NCI-H524 treated with DMSO at 0.1 percent for 48 hours (cell line): ENCODE measurements around the gene PDLIM5.
"Not testable (repeated sequence)": the region's sequence is repeated elsewhere in the genome, so short reads cannot be mapped to it uniquely, and the experiment has no call there.

ENCODE experiments used
- DNase-seq: peaks from one replicate; lab custom pipeline; 2025; lab: John Stamatoyannopoulos, UW

Gene PDLIM5

GRCh38 chr4:94495408-94495807 is 43.7 kb downstream of the PDLIM5 start:
- DNase-seq = no peak

- no peak for DNase-seq
These were observed 45.9 kb downstream of the PDLIM5 start for GRCh38 chr4:94497690-94498089.

GRCh38 chr4:94498502-94498901 is 46.8 kb downstream of the PDLIM5 start:
- no peak for DNase-seq

- DNase-seq = no peak
These were observed 48.9 kb downstream of the PDLIM5 start for GRCh38 chr4:94500685-94501084.

- no peak for DNase-seq
These were observed 52.8 kb downstream of the PDLIM5 start for GRCh38 chr4:94504545-94504944.

GRCh38 chr4:94506822-94507221 is 55.1 kb downstream of the PDLIM5 start:
- no peak for DNase-seq

- DNase-seq = no peak
These were observed 55.5 kb downstream of the PDLIM5 start for GRCh38 chr4:94507281-94507680.

- no peak for DNase-seq
These were observed 56.0 kb downstream of the PDLIM5 start for GRCh38 chr4:94507708-94508107.

GRCh38 chr4:94508296-94508695 is 56.6 kb downstream of the PDLIM5 start:
- DNase-seq = no peak

GRCh38 chr4:94508806-94509205 is 57.1 kb downstream of the PDLIM5 start:
- no peak for DNase-seq

- DNase-seq = no peak
These were observed 59.8 kb downstream of the PDLIM5 start for GRCh38 chr4:94511591-94511990.

- not testable (repeated sequence) for DNase-seq
These were observed 61.8 kb downstream of the PDLIM5 start for GRCh38 chr4:94513532-94513931.

- no peak for DNase-seq
These were observed 63.6 kb downstream of the PDLIM5 start for GRCh38 chr4:94515365-94515764.

GRCh38 chr4:94516067-94516466 is 64.3 kb downstream of the PDLIM5 start:
- no peak for DNase-seq

GRCh38 chr4:94516999-94517398 is 65.3 kb downstream of the PDLIM5 start:
- no peak for DNase-seq

GRCh38 chr4:94517492-94517891 is 65.8 kb downstream of the PDLIM5 start:
- DNase-seq = no peak

- DNase-seq = no peak
These were observed 67.3 kb downstream of the PDLIM5 start for GRCh38 chr4:94519019-94519418.

GRCh38 chr4:94519925-94520789 is 68.4 kb downstream of the PDLIM5 start:
- no peak for DNase-seq

- DNase-seq = no peak
These were observed 71.4 kb downstream of the PDLIM5 start for GRCh38 chr4:94523033-94523580.

- no peak for DNase-seq
These were observed 71.9 kb downstream of the PDLIM5 start for GRCh38 chr4:94523617-94524016.

GRCh38 chr4:94525993-94526728 is 74.4 kb downstream of the PDLIM5 start:
- DNase-seq = no peak

GRCh38 chr4:94527556-94528233 is 76.0 kb downstream of the PDLIM5 start:
- no peak for DNase-seq
